Astrocyte (in vitro differentiated cells and primary cell): ENCODE results near the gene BEST1. TPM values are rescaled to one million over a fixed set of nuclear protein-coding genes. Genes with fewer than 3 reads are reported as not detected.
A peak's percentile ranks its signal among the peaks of the same experiment; 100 is the strongest.

ENCODE experiments used
- DNase-seq: peaks from one replicate; pipeline ENCODE4 v3.0.0-alpha.2; 2010; ENCODE audit warnings: low read depth
- FAIRE-seq: peaks from 2 replicates; lab custom pipeline; 2011; peaks lifted over from hg19 to GRCh38; lab: Jason Lieb, UNC
- H2AFZ ChIP-seq: 2 replicates; pipeline ENCODE4 v1.6.0; 2012; ENCODE audit warnings: low read depth, low read length, inconsistent platforms
- H3K27ac ChIP-seq: 2 replicates; pipeline ENCODE4 v1.5.1; 2011; ENCODE audit warnings: low read depth, low read length, inconsistent platforms
- H3K27me3 ChIP-seq: 2 replicates; pipeline ENCODE4 v1.6.0; 2011; ENCODE audit warnings: low read length, inconsistent platforms; ENCODE audit not compliant: insufficient read depth
- H3K36me3 ChIP-seq: 2 replicates; pipeline ENCODE4 v1.5.1; 2011; ENCODE audit warnings: low read length, inconsistent platforms; ENCODE audit not compliant: insufficient read depth
- H3K4me1 ChIP-seq: 2 replicates; pipeline ENCODE4 v1.5.1; 2011; ENCODE audit warnings: low read length, inconsistent platforms; ENCODE audit not compliant: insufficient read depth
- H3K4me2 ChIP-seq: 2 replicates; pipeline ENCODE4 v1.6.0; 2012; ENCODE audit warnings: low read length, inconsistent platforms
- H3K4me3 ChIP-seq: 2 replicates; pipeline ENCODE4 v1.5.1; 2011; ENCODE audit warnings: low read depth, mild to moderate bottlenecking, low read length, inconsistent platforms; ENCODE audit not compliant: insufficient read depth
- H3K79me2 ChIP-seq: 2 replicates; pipeline ENCODE4 v1.6.0; 2012; ENCODE audit warnings: mild to moderate bottlenecking, low read length, inconsistent platforms; ENCODE audit not compliant: insufficient read depth
- H3K9ac ChIP-seq: 2 replicates; pipeline ENCODE4 v1.6.0; 2012; ENCODE audit warnings: mild to moderate bottlenecking, low read length, inconsistent platforms
- H3K9me3 ChIP-seq: 2 replicates; pipeline ENCODE4 v1.5.1; 2012; ENCODE audit warnings: low read depth, mild to moderate bottlenecking, low read length, inconsistent platforms; ENCODE audit not compliant: insufficient read depth
- H4K20me1 ChIP-seq: 2 replicates; pipeline ENCODE4 v1.6.0; 2012; ENCODE audit warnings: low read length, inconsistent platforms; ENCODE audit not compliant: insufficient read depth
- H3K27ac Mint-ChIP-seq: one replicate; pipeline ENCODE4 v1.8.0; 2021; ENCODE audit warnings: mild to moderate bottlenecking, mixed read lengths; ENCODE audit not compliant: unreplicated experiment
- H3K27me3 Mint-ChIP-seq: one replicate; pipeline ENCODE4 v1.8.0; 2021; ENCODE audit warnings: low read depth, mixed read lengths; ENCODE audit not compliant: unreplicated experiment
- H3K36me3 Mint-ChIP-seq: one replicate; pipeline ENCODE4 v1.8.0; 2021; ENCODE audit warnings: low read depth, mixed read lengths; ENCODE audit not compliant: unreplicated experiment
- H3K4me1 Mint-ChIP-seq: one replicate; pipeline ENCODE4 v1.8.0; 2021; ENCODE audit warnings: low read depth, mixed read lengths; ENCODE audit not compliant: unreplicated experiment
- H3K4me3 Mint-ChIP-seq: one replicate; pipeline ENCODE4 v1.8.0; 2021; ENCODE audit warnings: mild to moderate bottlenecking, moderate library complexity, mixed read lengths; ENCODE audit not compliant: unreplicated experiment
- H3K9me3 Mint-ChIP-seq: one replicate; pipeline ENCODE4 v1.8.0; 2021; ENCODE audit warnings: mild to moderate bottlenecking, mixed read lengths; ENCODE audit not compliant: unreplicated experiment
- EZH2 ChIP-seq: IDR thresholded peaks from 2 replicates; pipeline ENCODE4 v1.6.1; 2012; ENCODE audit warnings: mild to moderate bottlenecking, low read length, inconsistent platforms; ENCODE audit not compliant: insufficient read depth
- total RNA-seq: library from RNA; stranded (reverse); gene quantifications from 2 replicates; pipeline ENCODE4 v1.2.1, GENCODE V29; 2021
- TF ChIP-seq, protein P1 (sequence below): IDR thresholded peaks from 2 replicates; pipeline ENCODE4 v1.5.1; 2011; ENCODE audit warnings: low read depth, mild to moderate bottlenecking, inconsistent platforms, low read length, moderate library complexity; ENCODE audit not compliant: insufficient read depth

The BEST1 gene
- total RNA-seq, 1 donor from 2014 or later, result 0.66 TPM

GRCh38 chr11:61917334-61918109 is 32.6 kb upstream of the BEST1 start, which contains the start of gene RAB3IL1:
Gene RAB3IL1, minus strand, starts transcription at chr11:61917566. Its CDS starts 199 bp downstream, at chr11:61917367.
- no peak for FAIRE-seq

DNA sequence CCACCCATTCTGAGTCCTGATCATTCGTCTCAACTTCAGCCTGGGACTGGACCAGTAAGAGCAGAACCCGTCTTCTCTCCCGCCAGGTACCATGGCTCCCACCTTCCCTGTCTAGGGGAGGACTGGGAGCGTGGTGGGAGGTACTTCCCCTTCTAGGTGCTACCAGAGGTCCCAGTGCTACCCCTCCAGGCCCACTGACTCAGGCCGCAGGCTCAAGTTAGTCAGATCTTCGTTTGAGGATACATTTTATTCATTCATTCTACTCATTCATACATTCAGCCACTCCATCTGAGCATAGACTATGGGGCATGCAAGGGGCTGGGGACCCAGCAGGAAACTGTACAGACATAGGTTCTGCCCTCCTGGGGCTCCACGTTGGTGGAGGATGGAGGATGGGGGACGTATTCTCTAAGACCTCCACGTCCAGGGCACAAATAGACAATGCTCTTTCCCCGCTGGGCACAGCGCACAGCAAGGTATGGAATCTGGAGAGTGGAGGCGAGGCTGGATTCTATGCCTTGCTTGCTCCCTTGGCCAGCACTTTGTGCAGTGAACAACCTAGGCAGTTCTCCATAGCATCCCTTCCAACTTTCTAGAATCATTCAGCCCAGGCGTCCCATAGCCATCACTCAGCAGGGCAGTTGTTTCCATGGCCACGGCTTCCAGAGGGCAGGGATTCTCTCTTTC is 31.8 kb upstream of the BEST1 start:
- Histone ChIP-seq H4K20me1 (no peaks in the 10 kb centered on the region), H2AFZ (no peak overlapping the region), H3K27ac (no peak overlapping the region), H3K4me2 (peak overlapping the region; percentile 90), H3K9ac (no peak overlapping the region), H3K36me3 (no peaks in the 10 kb centered on the region), H3K9me3 (no peaks in the 10 kb centered on the region), H3K4me3 (no peak overlapping the region), H3K79me2 (no peaks in the 10 kb centered on the region), H3K27me3 (peaks cover 27% of the 10 kb centered on the region), H3K4me1 (peaks cover 12% of the 10 kb centered on the region)
- H3K4me3 Mint-ChIP-seq, result peak overlapping the region; percentile 82
- peaks cover 47% of the 10 kb centered on the region for H3K27me3 Mint-ChIP-seq
- H3K9me3 Mint-ChIP-seq, result no peaks in the 10 kb centered on the region
- FAIRE-seq, result no peak
- no peak for DNase-seq
- H3K27ac Mint-ChIP-seq, result no peak overlapping the region
- no peak for TF ChIP-seq EZH2
- TF ChIP-seq, protein P1, sequence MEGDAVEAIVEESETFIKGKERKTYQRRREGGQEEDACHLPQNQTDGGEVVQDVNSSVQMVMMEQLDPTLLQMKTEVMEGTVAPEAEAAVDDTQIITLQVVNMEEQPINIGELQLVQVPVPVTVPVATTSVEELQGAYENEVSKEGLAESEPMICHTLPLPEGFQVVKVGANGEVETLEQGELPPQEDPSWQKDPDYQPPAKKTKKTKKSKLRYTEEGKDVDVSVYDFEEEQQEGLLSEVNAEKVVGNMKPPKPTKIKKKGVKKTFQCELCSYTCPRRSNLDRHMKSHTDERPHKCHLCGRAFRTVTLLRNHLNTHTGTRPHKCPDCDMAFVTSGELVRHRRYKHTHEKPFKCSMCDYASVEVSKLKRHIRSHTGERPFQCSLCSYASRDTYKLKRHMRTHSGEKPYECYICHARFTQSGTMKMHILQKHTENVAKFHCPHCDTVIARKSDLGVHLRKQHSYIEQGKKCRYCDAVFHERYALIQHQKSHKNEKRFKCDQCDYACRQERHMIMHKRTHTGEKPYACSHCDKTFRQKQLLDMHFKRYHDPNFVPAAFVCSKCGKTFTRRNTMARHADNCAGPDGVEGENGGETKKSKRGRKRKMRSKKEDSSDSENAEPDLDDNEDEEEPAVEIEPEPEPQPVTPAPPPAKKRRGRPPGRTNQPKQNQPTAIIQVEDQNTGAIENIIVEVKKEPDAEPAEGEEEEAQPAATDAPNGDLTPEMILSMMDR, result no peak
- H3K36me3 Mint-ChIP-seq, result no peaks in the 10 kb centered on the region
- H3K4me1 Mint-ChIP-seq, result peaks cover 11% of the 10 kb centered on the region

More at GRCh38 chr11:61917334-61918109, 32.6 kb upstream of the BEST1 start, which contains the start of gene RAB3IL1:
- Histone ChIP-seq H3K36me3 (no peaks in the 10 kb centered on the region), H3K9me3 (no peaks in the 10 kb centered on the region), H3K4me1 (peaks cover 3% of the 10 kb centered on the region), H3K27me3 (peaks cover 27% of the 10 kb centered on the region), H2AFZ (peak within 1 kb of the TSS; percentile 71), H3K4me3 (peak within 1 kb of the TSS; percentile 48), H3K27ac (no peak within 1 kb of the TSS), H4K20me1 (no peaks in the 10 kb centered on the region), H3K4me2 (peak within 1 kb of the TSS; percentile 90), H3K9ac (peak within 1 kb of the TSS; percentile 59), H3K79me2 (no peaks in the 10 kb centered on the region)
- H3K4me1 Mint-ChIP-seq, result peaks cover 4% of the 10 kb centered on the region
- H3K36me3 Mint-ChIP-seq, result no peaks in the 10 kb centered on the region
- H3K27me3 Mint-ChIP-seq, result peaks cover 51% of the 10 kb centered on the region
- no peak for DNase-seq
- peak within 1 kb of the TSS; percentile 82 for H3K4me3 Mint-ChIP-seq
- H3K27ac Mint-ChIP-seq, result no peak within 1 kb of the TSS
- H3K9me3 Mint-ChIP-seq, result no peaks in the 10 kb centered on the region
- TF ChIP-seq, protein P1, result no peak
- no peak for TF ChIP-seq EZH2
